HAP-1 (cell line): ENCODE measurements around the gene CCDC40.

Experiments used
- DNase-seq, 2 experiments: peaks; one replicate each; pipeline ENCODE4 v3.0.0-alpha.2; 2016 to 2020; ENCODE audit warnings: low spot score in 2 of 2
- H3K27me3 ChIP-seq: fragments of 250-450 bp; sonication (Bioruptor Pico); 2 replicates; pipeline ENCODE4 v1.5.1; 2020; ENCODE audit warnings: low read depth, mild to moderate bottlenecking, moderate library complexity
- H3K36me3 ChIP-seq: fragments of 250-450 bp; sonication (Bioruptor Pico); replicated peaks from 2 replicates; pipeline ENCODE4 v1.5.1; 2020; ENCODE audit warnings: mild to moderate bottlenecking
- H3K4me1 ChIP-seq: fragments of 250-450 bp; sonication (Bioruptor Pico); 2 replicates; pipeline ENCODE4 v1.5.1; 2020; ENCODE audit warnings: mild to moderate bottlenecking
- H3K4me3 ChIP-seq: fragments of 250-450 bp; sonication (Bioruptor Pico); 2 replicates; pipeline ENCODE4 v1.5.1; 2020; ENCODE audit warnings: mild to moderate bottlenecking, moderate library complexity
- H3K9me3 ChIP-seq: fragments of 250-450 bp; sonication (Bioruptor Pico); 2 replicates; pipeline ENCODE4 v1.5.1; 2020; ENCODE audit warnings: mild to moderate bottlenecking, moderate library complexity
- in situ Hi-C: fragments of 300-500 bp; cut with MboI; formaldehyde crosslinking; loops from 3 replicates; pipeline ENCODE4 v1.14.3; 2020; ENCODE audit warnings: low sequenced_read_pairs, inconsistent platforms, mixed read lengths

The CCDC40 gene

GRCh38 chr17:80097127-80097621 lies 60.7 kb downstream of the CCDC40 start:
- H3K4me1 ChIP-seq = peaks cover 4% of the 10 kb centered on the region
- no peaks in the 10 kb centered on the region for H3K9me3 ChIP-seq
- no peaks in the 10 kb centered on the region for H3K27me3 ChIP-seq
- in situ Hi-C loops = no loop called here
- DNase-seq = no peak
- H3K4me3 ChIP-seq = no peak overlapping the region
- H3K36me3 ChIP-seq = no peaks in the 10 kb centered on the region

GRCh38 chr17:80097844-80098691 lies 61.6 kb downstream of the CCDC40 start:
- no peaks in the 10 kb centered on the region for H3K36me3 ChIP-seq
- H3K4me1 ChIP-seq = peaks cover 8% of the 10 kb centered on the region
- H3K4me3 ChIP-seq = no peak overlapping the region
- no peaks in the 10 kb centered on the region for H3K27me3 ChIP-seq
- in situ Hi-C loops = no loop called here
- no peak for DNase-seq
- H3K9me3 ChIP-seq = no peaks in the 10 kb centered on the region

GRCh38 chr17:80099291-80100034 lies 63.0 kb downstream of the CCDC40 start:
- Histone ChIP-seq H3K27me3 (no peaks in the 10 kb centered on the region), H3K4me3 (no peak overlapping the region), H3K9me3 (no peaks in the 10 kb centered on the region), H3K4me1 (peaks cover 8% of the 10 kb centered on the region), H3K36me3 (no peaks in the 10 kb centered on the region)
- in situ Hi-C loops = no loop called here
- no peak for DNase-seq

GRCh38 chr17:80100035-80100323 lies 63.5 kb downstream of the CCDC40 start:
- no peak for DNase-seq
- H3K4me3 ChIP-seq = no peak overlapping the region
- in situ Hi-C loops = no loop called here

GRCh38 chr17:80101011-80101945 lies 64.8 kb downstream of the CCDC40 start, which contains the start of gene GAA:
GAA (plus strand) TSS chr17:80101581; CDS start chr17:80104587, 3,006 bp downstream.
- no peaks in the 10 kb centered on the region for H3K27me3 ChIP-seq
- H3K4me3 ChIP-seq = peak within 1 kb of the TSS; percentile 84
- in situ Hi-C loops = no loop called here
- peaks cover 8% of the 10 kb centered on the region for H3K4me1 ChIP-seq
- peak; percentile 72 to 90 for DNase-seq
- H3K36me3 ChIP-seq = no peaks in the 10 kb centered on the region; the same call in 1 of the 2 replicates
- no peaks in the 10 kb centered on the region for H3K9me3 ChIP-seq

More at GRCh38 chr17:80100035-80100323, 63.5 kb downstream of the CCDC40 start:
- Histone ChIP-seq H3K27me3 (no peaks in the 10 kb centered on the region), H3K36me3 (no peaks in the 10 kb centered on the region), H3K4me1 (peaks cover 8% of the 10 kb centered on the region), H3K9me3 (no peaks in the 10 kb centered on the region)

GRCh38 chr17:80101946-80102663 lies 65.7 kb downstream of the CCDC40 start:
- Histone ChIP-seq H3K27me3 (no peaks in the 10 kb centered on the region), H3K4me3 (peak overlapping the region; percentile 84), H3K9me3 (no peaks in the 10 kb centered on the region), H3K4me1 (peaks cover 8% of the 10 kb centered on the region), H3K36me3 (no peaks in the 10 kb centered on the region; the same call in 1 of the 2 replicates)
- in situ Hi-C loops = no loop called here
- peak in 1 of 2 experiments; percentile 30 for DNase-seq

GRCh38 chr17:80102664-80103448 lies 66.4 kb downstream of the CCDC40 start:
- Histone ChIP-seq H3K4me3 (peak overlapping the region; percentile 84), H3K4me1 (peaks cover 8% of the 10 kb centered on the region), H3K9me3 (no peaks in the 10 kb centered on the region), H3K27me3 (no peaks in the 10 kb centered on the region), H3K36me3 (no peaks in the 10 kb centered on the region; the same call in 1 of the 2 replicates)
- in situ Hi-C loops = no loop called here
- no peak for DNase-seq

- H3K9me3 ChIP-seq = no peaks in the 10 kb centered on the region
- no peak for DNase-seq
- in situ Hi-C loops = no loop called here
- H3K27me3 ChIP-seq = no peaks in the 10 kb centered on the region
- no peak overlapping the region for H3K4me3 ChIP-seq
- H3K4me1 ChIP-seq = peaks cover 8% of the 10 kb centered on the region
- H3K36me3 ChIP-seq = no peaks in the 10 kb centered on the region; the same call in 1 of the 2 replicates
Measured at GRCh38 chr17:80103449-80104085, 67.1 kb downstream of the CCDC40 start.

- Histone ChIP-seq H3K9me3 (no peaks in the 10 kb centered on the region), H3K4me3 (no peak overlapping the region), H3K36me3 (no peaks in the 10 kb centered on the region; the same call in 1 of the 2 replicates), H3K4me1 (peaks cover 8% of the 10 kb centered on the region), H3K27me3 (no peaks in the 10 kb centered on the region)
- in situ Hi-C loops = no loop called here
- no peak for DNase-seq
Measured at GRCh38 chr17:80104321-80104955, 68.0 kb downstream of the CCDC40 start.

GRCh38 chr17:80104956-80105375 lies 68.5 kb downstream of the CCDC40 start:
- Histone ChIP-seq H3K36me3 (no peaks in the 10 kb centered on the region; the same call in 1 of the 2 replicates), H3K4me1 (peaks cover 8% of the 10 kb centered on the region), H3K4me3 (no peak overlapping the region), H3K27me3 (no peaks in the 10 kb centered on the region), H3K9me3 (no peaks in the 10 kb centered on the region)
- in situ Hi-C loops = no loop called here
- DNase-seq = no peak

GRCh38 chr17:80105762-80106161 lies 69.3 kb downstream of the CCDC40 start:
- H3K9me3 ChIP-seq = no peaks in the 10 kb centered on the region
- no peak for DNase-seq
- H3K4me3 ChIP-seq = no peak overlapping the region
- H3K4me1 ChIP-seq = peaks cover 8% of the 10 kb centered on the region
- no peaks in the 10 kb centered on the region; the same call in 1 of the 2 replicates for H3K36me3 ChIP-seq
- in situ Hi-C loops = no loop called here
- no peaks in the 10 kb centered on the region for H3K27me3 ChIP-seq
